ENCODE results near the gene C11orf98. TPM values are rescaled to one million over a fixed set of nuclear protein-coding genes. Genes with fewer than 3 reads are reported as not detected.
A peak's percentile ranks its signal among the peaks of the same experiment; 100 is the strongest.
"Not testable (repeated sequence)": the region's sequence is repeated elsewhere in the genome, so short reads cannot be mapped to it uniquely, and the experiment has no call there.

The C11orf98 gene
- total RNA-seq, 2 donors from 2014 or later: 131 to 149 TPM

GRCh38 chr11:62676698-62677097, 11.7 kb upstream of the C11orf98 start:
- no peaks in the 10 kb centered on the region for H3K9me3 Mint-ChIP-seq
- H3K36me3 Mint-ChIP-seq: peaks cover 22% of the 10 kb centered on the region
- no peaks in the 10 kb centered on the region for H3K27me3 Mint-ChIP-seq
- ATAC-seq (no peak), DNase-seq (ENCODE audit: low spot score) (peak; percentile 40)
- H3K4me3 Mint-ChIP-seq: peak overlapping the region; percentile 89
- peaks cover 30 to 38% of the 10 kb centered on the region in 2 donors for H3K4me1 Mint-ChIP-seq (ENCODE audit: low read depth in 2 of 2)
- H3K27ac Mint-ChIP-seq: peak overlapping the region; percentile 85 to 94

- not testable (repeated sequence) for H3K27ac Mint-ChIP-seq, ATAC-seq, H3K9me3 Mint-ChIP-seq, H3K4me3 Mint-ChIP-seq, H3K27me3 Mint-ChIP-seq
- peak; percentile 15 for DNase-seq (ENCODE audit: low spot score)
- peaks cover 38 to 42% of the 10 kb centered on the region in 2 donors for H3K4me1 Mint-ChIP-seq (ENCODE audit: low read depth in 2 of 2)
- H3K36me3 Mint-ChIP-seq: peaks cover 22% of the 10 kb centered on the region
Observed at GRCh38 chr11:62675415-62675814, 10.4 kb upstream of the C11orf98 start.

- Mint-ChIP-seq H3K4me1 (ENCODE audit: low read depth in 2 of 2) (peaks cover 33 to 37% of the 10 kb centered on the region in 2 donors), H3K27ac (peak overlapping the region; percentile 91 to 96)
Observed at GRCh38 chr11:62673196-62673525, 8.2 kb upstream of the C11orf98 start.

GRCh38 chr11:62671608-62672389, 6.8 kb upstream of the C11orf98 start, which contains the start of the genes LBHD1 and UQCC3:
Gene LBHD1 (minus strand): TSS chr11:62672267. CDS start chr11:62670031, 2,236 bp downstream.
Gene UQCC3 (plus strand): TSS chr11:62671673. CDS start chr11:62671746, 73 bp downstream.
- peaks cover 13% of the 10 kb centered on the region for H3K36me3 Mint-ChIP-seq

More at GRCh38 chr11:62673196-62673525, 8.2 kb upstream of the C11orf98 start:
- Mint-ChIP-seq H3K4me3 (peak overlapping the region; percentile 94), H3K9me3 (no peaks in the 10 kb centered on the region), H3K27me3 (no peaks in the 10 kb centered on the region), H3K36me3 (peaks cover 21% of the 10 kb centered on the region)
- DNase-seq (ENCODE audit: low spot score) (no peak), ATAC-seq (no peak)

GRCh38 chr11:62671236-62671607, 6.2 kb upstream of the C11orf98 start:
- peak; percentile 33 to 45 for ATAC-seq
- Mint-ChIP-seq H3K27me3 (no peaks in the 10 kb centered on the region), H3K9me3 (no peaks in the 10 kb centered on the region), H3K27ac (peak overlapping the region; percentile 91 to 96), H3K36me3 (peaks cover 14% of the 10 kb centered on the region), H3K4me1 (ENCODE audit: low read depth in 2 of 2) (peaks cover 28 to 34% of the 10 kb centered on the region in 2 donors), H3K4me3 (peak overlapping the region; percentile 94)
- no peak for DNase-seq (ENCODE audit: low spot score)

More at GRCh38 chr11:62671608-62672389, 6.8 kb upstream of the C11orf98 start, which contains the start of the genes LBHD1 and UQCC3:
- no peaks in the 10 kb centered on the region for H3K27me3 Mint-ChIP-seq
- no peaks in the 10 kb centered on the region for H3K9me3 Mint-ChIP-seq
- H3K4me3 Mint-ChIP-seq: peak within 1 kb of the TSS; percentile 94
- DNase-seq (ENCODE audit: low spot score): peak; percentile 84
- peaks cover 25 to 31% of the 10 kb centered on the region in 2 donors for H3K4me1 Mint-ChIP-seq (ENCODE audit: low read depth in 2 of 2)
- peak within 1 kb of the TSS; percentile 91 to 96 for H3K27ac Mint-ChIP-seq
- ATAC-seq: peak; percentile 92 to 94

- no peak for ATAC-seq
- Mint-ChIP-seq H3K4me1 (ENCODE audit: low read depth in 2 of 2) (peaks cover 25 to 33% of the 10 kb centered on the region in 2 donors), H3K4me3 (peak overlapping the region; percentile 94)
Observed at GRCh38 chr11:62669420-62670161, 4.6 kb upstream of the C11orf98 start.

GRCh38 chr11:62667460-62667859, 2.5 kb upstream of the C11orf98 start:
- Mint-ChIP-seq H3K4me3 (peak overlapping the region; percentile 96), H3K27me3 (no peaks in the 10 kb centered on the region), H3K4me1 (ENCODE audit: low read depth in 2 of 2) (peaks cover 33 to 35% of the 10 kb centered on the region in 2 donors), H3K27ac (peak overlapping the region; percentile 89 to 94), H3K9me3 (no peaks in the 10 kb centered on the region), H3K36me3 (peaks cover 16% of the 10 kb centered on the region)
- DNase-seq (ENCODE audit: low spot score) (no peak), ATAC-seq (no peak)

More at GRCh38 chr11:62669420-62670161, 4.6 kb upstream of the C11orf98 start:
- Mint-ChIP-seq H3K36me3 (peaks cover 9% of the 10 kb centered on the region), H3K9me3 (no peaks in the 10 kb centered on the region), H3K27ac (peak overlapping the region; percentile 91 to 96), H3K27me3 (no peaks in the 10 kb centered on the region)
- DNase-seq (ENCODE audit: low spot score): no peak

- H3K36me3 Mint-ChIP-seq: peaks cover 17% of the 10 kb centered on the region
- H3K9me3 Mint-ChIP-seq: no peaks in the 10 kb centered on the region
- peak overlapping the region; percentile 89 to 94 for H3K27ac Mint-ChIP-seq
- ATAC-seq (no peak), DNase-seq (ENCODE audit: low spot score) (no peak)
- H3K27me3 Mint-ChIP-seq: no peaks in the 10 kb centered on the region
- H3K4me1 Mint-ChIP-seq (ENCODE audit: low read depth in 2 of 2): peaks cover 31 to 34% of the 10 kb centered on the region in 2 donors
- H3K4me3 Mint-ChIP-seq: peak overlapping the region; percentile 96
Observed at GRCh38 chr11:62666259-62666926, 1.4 kb upstream of the C11orf98 start.

GRCh38 chr11:62665599-62666258, 719 bp upstream of the C11orf98 start:
- H3K9me3 Mint-ChIP-seq: no peaks in the 10 kb centered on the region
- no peaks in the 10 kb centered on the region for H3K27me3 Mint-ChIP-seq
- peaks cover 25 to 28% of the 10 kb centered on the region in 2 donors for H3K4me1 Mint-ChIP-seq (ENCODE audit: low read depth in 2 of 2)
- H3K4me3 Mint-ChIP-seq: peak overlapping the region; percentile 96
- DNase-seq (ENCODE audit: low spot score): no peak
- H3K36me3 Mint-ChIP-seq: peaks cover 17% of the 10 kb centered on the region
- peak overlapping the region; percentile 89 to 94 for H3K27ac Mint-ChIP-seq
- ATAC-seq: peak; percentile 42 to 55

GRCh38 chr11:62664405-62665074, 470 bp downstream of the C11orf98 start:
- Mint-ChIP-seq H3K9me3 (no peaks in the 10 kb centered on the region), H3K4me1 (ENCODE audit: low read depth in 2 of 2) (peaks cover 23% of the 10 kb centered on the region in 2 donors), H3K36me3 (peaks cover 17% of the 10 kb centered on the region), H3K27ac (peak overlapping the region; percentile 89 to 94), H3K4me3 (peak overlapping the region; percentile 96), H3K27me3 (no peaks in the 10 kb centered on the region)
- no peak for DNase-seq (ENCODE audit: low spot score)
- peak; percentile 20 to 64 for ATAC-seq

GRCh38 chr11:62656796-62657429, 8.1 kb downstream of the C11orf98 start:
- H3K27me3 Mint-ChIP-seq: no peaks in the 10 kb centered on the region
- DNase-seq (ENCODE audit: low spot score): no peak

GRCh38 chr11:62654297-62654696, 10.7 kb downstream of the C11orf98 start:
- Mint-ChIP-seq H3K36me3 (peaks cover 5% of the 10 kb centered on the region), H3K4me1 (ENCODE audit: low read depth in 2 of 2) (peaks cover 19 to 21% of the 10 kb centered on the region in 2 donors), H3K27me3 (no peaks in the 10 kb centered on the region), H3K27ac (peak overlapping the region; percentile 98 to 100), H3K4me3 (peak overlapping the region; percentile 99), H3K9me3 (no peaks in the 10 kb centered on the region)
- DNase-seq (ENCODE audit: low spot score): no peak
- ATAC-seq: no peak

More at GRCh38 chr11:62656796-62657429, 8.1 kb downstream of the C11orf98 start:
- H3K4me1 Mint-ChIP-seq (ENCODE audit: low read depth in 2 of 2): peaks cover 15% of the 10 kb centered on the region in 2 donors
- no peak for ATAC-seq
- peaks cover 5% of the 10 kb centered on the region for H3K36me3 Mint-ChIP-seq
- no peak overlapping the region for H3K27ac Mint-ChIP-seq
- no peak overlapping the region for H3K4me3 Mint-ChIP-seq
- H3K9me3 Mint-ChIP-seq: no peaks in the 10 kb centered on the region

Measured in natural killer cell treated with Interleukin-12 subunit alpha and Interleukin-12 subunit beta and Interleukin-15 and Interleukin-18, amount 100 ng/mL, for 72 hours (primary cell).